HG02763 (cell line): ENCODE data around the gene ADAMTS16.

Experiments
- ATAC-seq: cut with Tn5 transposase; IDR thresholded peaks from one replicate; pipeline ENCODE4 v1.9.1; 2021; ENCODE audit warnings: mild to moderate bottlenecking, moderate library complexity; ENCODE audit not compliant: unreplicated experiment

ADAMTS16 gene

GRCh38 chr5:5369051-5369605 is 229.0 kb downstream of the ADAMTS16 start:
- ATAC-seq = no peak
